Adipocyte (in vitro differentiated cells): ENCODE results near the gene ZIK1.

Experiments used
- DNase-seq: peaks from one replicate; pipeline ENCODE4 v3.0.0-alpha.2; 2015; ENCODE audit warnings: low read depth
- H3K27me3 ChIP-seq: replicated peaks from 2 replicates; pipeline ENCODE4 v1.7.0; 2013; ENCODE audit warnings: mild to moderate bottlenecking, low read length, moderate library complexity; ENCODE audit not compliant: control insufficient read depth, insufficient read depth
- H3K36me3 ChIP-seq: 2 replicates; pipeline ENCODE4 v1.7.0; 2013; ENCODE audit warnings: low read length, mild to moderate bottlenecking, moderate library complexity; ENCODE audit not compliant: control insufficient read depth, insufficient read depth, severe bottlenecking
- H3K4me1 ChIP-seq: 2 replicates; pipeline ENCODE4 v1.7.0; 2013; ENCODE audit warnings: mild to moderate bottlenecking, low read length, moderate library complexity; ENCODE audit not compliant: control insufficient read depth, insufficient read depth
- H3K4me3 ChIP-seq: 2 replicates; pipeline ENCODE4 v1.7.0; 2013; ENCODE audit warnings: mild to moderate bottlenecking, low read length, moderate library complexity
- H3K9ac ChIP-seq: 2 replicates; pipeline ENCODE4 v1.7.0; 2013; ENCODE audit warnings: mild to moderate bottlenecking, low read length, moderate library complexity
- H3K9me3 ChIP-seq: 2 replicates; pipeline ENCODE4 v1.7.0; 2013; ENCODE audit warnings: mild to moderate bottlenecking, low read length, moderate library complexity; ENCODE audit not compliant: control insufficient read depth

ZIK1 gene

GRCh38 chr19:57583521-57584416, at the start of gene ZIK1:
Gene ZIK1 (plus strand): TSS chr19:57584145. CDS start chr19:57584357, 212 bp downstream.
- Histone ChIP-seq H3K4me1 (peaks cover 13% of the 10 kb centered on the region), H3K9me3 (peaks cover 3% of the 10 kb centered on the region), H3K36me3 (peaks cover 1% of the 10 kb centered on the region), H3K4me3 (peak within 1 kb of the TSS; percentile 89), H3K27me3 (no peaks in the 10 kb centered on the region), H3K9ac (peak within 1 kb of the TSS; percentile 81)
- DNase-seq: peak; percentile 96

GRCh38 chr19:57537953-57538547, 45.9 kb upstream of the ZIK1 start:
- H3K4me3 ChIP-seq: peak overlapping the region; percentile 59
- no peak for DNase-seq
- H3K36me3 ChIP-seq: peaks cover 96% of the 10 kb centered on the region
- peaks cover 95% of the 10 kb centered on the region for H3K9me3 ChIP-seq
- H3K27me3 ChIP-seq: no peaks in the 10 kb centered on the region
- H3K9ac ChIP-seq: no peak overlapping the region
- H3K4me1 ChIP-seq: no peaks in the 10 kb centered on the region

GRCh38 chr19:57546513-57546912, 37.4 kb upstream of the ZIK1 start:
- Histone ChIP-seq H3K27me3 (no peaks in the 10 kb centered on the region), H3K9ac (no peak overlapping the region), H3K9me3 (peaks cover 99% of the 10 kb centered on the region), H3K36me3 (peaks cover 100% of the 10 kb centered on the region), H3K4me3 (peak overlapping the region; percentile 69), H3K4me1 (no peaks in the 10 kb centered on the region)
- DNase-seq: no peak

GRCh38 chr19:57552432-57552831, 31.5 kb upstream of the ZIK1 start:
- peaks cover 91% of the 10 kb centered on the region for H3K36me3 ChIP-seq
- peaks cover 55% of the 10 kb centered on the region for H3K9me3 ChIP-seq
- H3K9ac ChIP-seq: no peak overlapping the region
- peak overlapping the region; percentile 9 for H3K4me3 ChIP-seq
- no peak for DNase-seq
- no peaks in the 10 kb centered on the region for H3K27me3 ChIP-seq
- no peaks in the 10 kb centered on the region for H3K4me1 ChIP-seq

GRCh38 chr19:57557659-57558058, 26.3 kb upstream of the ZIK1 start:
- H3K36me3 ChIP-seq: peaks cover 39% of the 10 kb centered on the region
- DNase-seq: no peak
- H3K9ac ChIP-seq: peak overlapping the region; percentile 92
- H3K4me1 ChIP-seq: peaks cover 23% of the 10 kb centered on the region
- H3K9me3 ChIP-seq: peaks cover 17% of the 10 kb centered on the region
- H3K27me3 ChIP-seq: no peaks in the 10 kb centered on the region
- H3K4me3 ChIP-seq: no peak overlapping the region

- Histone ChIP-seq H3K36me3 (peaks cover 30% of the 10 kb centered on the region), H3K9ac (peak overlapping the region; percentile 92), H3K4me1 (peaks cover 23% of the 10 kb centered on the region), H3K9me3 (peaks cover 19% of the 10 kb centered on the region), H3K4me3 (peak overlapping the region; percentile 90), H3K27me3 (no peaks in the 10 kb centered on the region)
- peak; percentile 57 for DNase-seq
These were observed 25.4 kb upstream of the ZIK1 start for GRCh38 chr19:57558525-57558924.

GRCh38 chr19:57559008-57559403, 24.9 kb upstream of the ZIK1 start:
- Histone ChIP-seq H3K36me3 (peaks cover 25% of the 10 kb centered on the region), H3K4me1 (peaks cover 23% of the 10 kb centered on the region), H3K4me3 (peak overlapping the region; percentile 90), H3K9ac (peak overlapping the region; percentile 92), H3K27me3 (no peaks in the 10 kb centered on the region), H3K9me3 (peaks cover 24% of the 10 kb centered on the region)
- peak; percentile 45 for DNase-seq

GRCh38 chr19:57559404-57560025, 24.4 kb upstream of the ZIK1 start, which contains the start of gene ZNF550:
Gene ZNF550 (minus strand): TSS chr19:57559863. CDS start chr19:57559682, 181 bp downstream.
- DNase-seq: peak; percentile 91
- Histone ChIP-seq H3K4me1 (peaks cover 23% of the 10 kb centered on the region), H3K4me3 (peak within 1 kb of the TSS; percentile 90), H3K27me3 (no peaks in the 10 kb centered on the region), H3K36me3 (peaks cover 20% of the 10 kb centered on the region), H3K9me3 (peaks cover 29% of the 10 kb centered on the region), H3K9ac (peak within 1 kb of the TSS; percentile 92)

GRCh38 chr19:57560049-57560491, 23.9 kb upstream of the ZIK1 start:
- Histone ChIP-seq H3K9ac (peak overlapping the region; percentile 92), H3K9me3 (peaks cover 34% of the 10 kb centered on the region), H3K4me3 (peak overlapping the region; percentile 90), H3K36me3 (peaks cover 15% of the 10 kb centered on the region), H3K4me1 (peaks cover 23% of the 10 kb centered on the region), H3K27me3 (no peaks in the 10 kb centered on the region)
- peak; percentile 58 for DNase-seq

GRCh38 chr19:57563547-57563946, 20.4 kb upstream of the ZIK1 start:
- Histone ChIP-seq H3K4me1 (peaks cover 13% of the 10 kb centered on the region), H3K27me3 (no peaks in the 10 kb centered on the region), H3K36me3 (no peaks in the 10 kb centered on the region), H3K9ac (no peak overlapping the region), H3K9me3 (peaks cover 69% of the 10 kb centered on the region), H3K4me3 (no peak overlapping the region)
- DNase-seq: no peak
